Measurements from ENCODE around the gene DOCK4.

DNA sequence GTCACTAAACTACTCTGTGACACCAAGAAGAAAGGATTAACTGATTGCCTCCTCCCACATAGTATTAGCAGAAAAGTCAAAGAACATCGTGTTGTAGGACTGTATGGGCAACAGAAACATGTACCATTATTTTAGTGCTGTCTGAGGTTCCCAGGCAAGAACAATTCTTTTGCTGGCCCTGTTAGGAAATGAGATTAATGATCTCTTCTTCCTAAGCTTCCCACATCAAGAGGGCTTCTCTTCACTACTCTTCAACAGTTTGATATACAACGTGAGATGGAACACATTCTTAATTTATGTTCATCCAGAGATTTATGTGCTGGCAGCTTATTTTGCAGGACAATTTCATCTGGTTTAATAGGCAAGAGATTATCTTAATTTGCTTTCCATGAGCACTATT lies 219.6 kb downstream of the DOCK4 start:
- TF ChIP-seq, protein P1, sequence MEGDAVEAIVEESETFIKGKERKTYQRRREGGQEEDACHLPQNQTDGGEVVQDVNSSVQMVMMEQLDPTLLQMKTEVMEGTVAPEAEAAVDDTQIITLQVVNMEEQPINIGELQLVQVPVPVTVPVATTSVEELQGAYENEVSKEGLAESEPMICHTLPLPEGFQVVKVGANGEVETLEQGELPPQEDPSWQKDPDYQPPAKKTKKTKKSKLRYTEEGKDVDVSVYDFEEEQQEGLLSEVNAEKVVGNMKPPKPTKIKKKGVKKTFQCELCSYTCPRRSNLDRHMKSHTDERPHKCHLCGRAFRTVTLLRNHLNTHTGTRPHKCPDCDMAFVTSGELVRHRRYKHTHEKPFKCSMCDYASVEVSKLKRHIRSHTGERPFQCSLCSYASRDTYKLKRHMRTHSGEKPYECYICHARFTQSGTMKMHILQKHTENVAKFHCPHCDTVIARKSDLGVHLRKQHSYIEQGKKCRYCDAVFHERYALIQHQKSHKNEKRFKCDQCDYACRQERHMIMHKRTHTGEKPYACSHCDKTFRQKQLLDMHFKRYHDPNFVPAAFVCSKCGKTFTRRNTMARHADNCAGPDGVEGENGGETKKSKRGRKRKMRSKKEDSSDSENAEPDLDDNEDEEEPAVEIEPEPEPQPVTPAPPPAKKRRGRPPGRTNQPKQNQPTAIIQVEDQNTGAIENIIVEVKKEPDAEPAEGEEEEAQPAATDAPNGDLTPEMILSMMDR (conservative IDR thresholded peaks at IDR 0.05; ENCODE audit: low read length), result no peak
- no peak for TF ChIP-seq EZH2phosphoT487 (IDR thresholded peaks at IDR 0.05; ENCODE audit: borderline replicate concordance)
